Measurements from ENCODE around the gene CCDC88B. TPM values are rescaled to one million over a fixed set of nuclear protein-coding genes. Genes with fewer than 3 reads are reported as not detected.

Gene CCDC88B, protein sequence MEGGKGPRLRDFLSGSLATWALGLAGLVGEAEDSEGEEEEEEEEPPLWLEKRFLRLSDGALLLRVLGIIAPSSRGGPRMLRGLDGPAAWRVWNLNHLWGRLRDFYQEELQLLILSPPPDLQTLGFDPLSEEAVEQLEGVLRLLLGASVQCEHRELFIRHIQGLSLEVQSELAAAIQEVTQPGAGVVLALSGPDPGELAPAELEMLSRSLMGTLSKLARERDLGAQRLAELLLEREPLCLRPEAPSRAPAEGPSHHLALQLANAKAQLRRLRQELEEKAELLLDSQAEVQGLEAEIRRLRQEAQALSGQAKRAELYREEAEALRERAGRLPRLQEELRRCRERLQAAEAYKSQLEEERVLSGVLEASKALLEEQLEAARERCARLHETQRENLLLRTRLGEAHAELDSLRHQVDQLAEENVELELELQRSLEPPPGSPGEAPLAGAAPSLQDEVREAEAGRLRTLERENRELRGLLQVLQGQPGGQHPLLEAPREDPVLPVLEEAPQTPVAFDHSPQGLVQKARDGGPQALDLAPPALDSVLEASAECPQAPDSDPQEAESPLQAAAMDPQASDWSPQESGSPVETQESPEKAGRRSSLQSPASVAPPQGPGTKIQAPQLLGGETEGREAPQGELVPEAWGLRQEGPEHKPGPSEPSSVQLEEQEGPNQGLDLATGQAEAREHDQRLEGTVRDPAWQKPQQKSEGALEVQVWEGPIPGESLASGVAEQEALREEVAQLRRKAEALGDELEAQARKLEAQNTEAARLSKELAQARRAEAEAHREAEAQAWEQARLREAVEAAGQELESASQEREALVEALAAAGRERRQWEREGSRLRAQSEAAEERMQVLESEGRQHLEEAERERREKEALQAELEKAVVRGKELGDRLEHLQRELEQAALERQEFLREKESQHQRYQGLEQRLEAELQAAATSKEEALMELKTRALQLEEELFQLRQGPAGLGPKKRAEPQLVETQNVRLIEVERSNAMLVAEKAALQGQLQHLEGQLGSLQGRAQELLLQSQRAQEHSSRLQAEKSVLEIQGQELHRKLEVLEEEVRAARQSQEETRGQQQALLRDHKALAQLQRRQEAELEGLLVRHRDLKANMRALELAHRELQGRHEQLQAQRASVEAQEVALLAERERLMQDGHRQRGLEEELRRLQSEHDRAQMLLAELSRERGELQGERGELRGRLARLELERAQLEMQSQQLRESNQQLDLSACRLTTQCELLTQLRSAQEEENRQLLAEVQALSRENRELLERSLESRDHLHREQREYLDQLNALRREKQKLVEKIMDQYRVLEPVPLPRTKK (N-terminal part only)
- total RNA-seq (10 to 100 TPM in 1 of 10 donors, 1 to 10 TPM in 9; 4.2 to 13.1 (median 5.6) TPM), polyA plus RNA-seq (10 to 100 TPM; 10.5 to 42.7 TPM)
- long read RNA-seq, donor 1, partial matches to known transcripts: 5 of 7 reads
- long read RNA-seq, donor 1, other reads (novel, unspliced or antisense): 1 of 7 reads
- long read RNA-seq, donor 2, full-length matches to known transcripts: 3 of 10 reads
- long read RNA-seq, donor 2, partial matches to known transcripts: 6 of 10 reads
- long read RNA-seq, donor 2, other reads (novel, unspliced or antisense): 1 of 10 reads
- long read RNA-seq, donor 3, partial matches to known transcripts: 0 of 1 reads
- long read RNA-seq, donor 3, other reads (novel, unspliced or antisense): 0 of 1 reads

- intact Hi-C loops (cut with DNase I): no loop called here
- peak in 5 of 8 donors; percentile 15 to 53 (median 28) for ATAC-seq
- H3K4me3 ChIP-seq: peak within 1 kb of the TSS in 5 of 10 donors; percentile 10 to 56 (median 19)
Observed at GRCh38 chr11:64339754-64340408, at the start of gene CCDC88B. TSS of gene CCDC88B (plus strand) at chr11:64340204. CDS start at chr11:64340267, 63 bp downstream.

GRCh38 chr11:64290352-64291261 is 49.4 kb upstream of the CCDC88B start:
- H3K4me1 ChIP-seq: peaks cover 11 to 32% (median 25%) of the 10 kb centered on the region in 9 donors
- peaks cover 17 to 60% (median 57%) of the 10 kb centered on the region in 7 donors for H3K27me3 ChIP-seq
- DNase-seq (no peak), ATAC-seq (no peak)
- no peak overlapping the region for H3K27ac ChIP-seq
- no peaks in the 10 kb centered on the region for H3K9me3 ChIP-seq
- no peak overlapping the region for H3K4me3 ChIP-seq
- intact Hi-C loops (cut with DNase I): no loop called here
- TF ChIP-seq CTCF (IDR thresholded peaks at IDR 0.05): no peak
- 52 to 54% methylated on average over 10 of the region's 10 CpGs for WGBS, 2 donors
- H3K36me3 ChIP-seq: peaks cover 0 to 5% (median 0%) of the 10 kb centered on the region in 9 donors

More at GRCh38 chr11:64339754-64340408, at the start of gene CCDC88B:
- Histone ChIP-seq H3K27me3 (peaks cover 0 to 2% (median 0%) of the 10 kb centered on the region in 7 donors), H3K4me1 (peaks cover 5 to 39% (median 12%) of the 10 kb centered on the region in 9 donors), H3K36me3 (peaks cover 0 to 18% (median 0%) of the 10 kb centered on the region in 9 donors), H3K9me3 (no peaks in the 10 kb centered on the region), H3K27ac (peak within 1 kb of the TSS in 2 of 10 donors; percentile 44 to 85)
- DNase-seq: peak; percentile 47 to 65
- WGBS, 2 donors: 74 to 75% methylated on average over 16 of the region's 16 CpGs
- TF ChIP-seq CTCF (IDR thresholded peaks at IDR 0.05): no peak

- ATAC-seq (no peak), DNase-seq (no peak)
- intact Hi-C loops (cut with DNase I): no loop called here
- Histone ChIP-seq H3K27ac (no peak within 1 kb of the TSS), H3K4me3 (peak within 1 kb of the TSS; percentile 21 to 49 (median 38)), H3K36me3 (peaks cover 0 to 5% (median 0%) of the 10 kb centered on the region in 9 donors), H3K4me1 (peaks cover 6 to 27% (median 20%) of the 10 kb centered on the region in 9 donors), H3K27me3 (peaks cover 17 to 67% (median 64%) of the 10 kb centered on the region in 7 donors), H3K9me3 (no peaks in the 10 kb centered on the region)
- 3 to 4% methylated on average over 32 to 45 of the region's 45 CpGs for WGBS, 2 donors
- no peak for TF ChIP-seq CTCF (IDR thresholded peaks at IDR 0.05)
Observed at GRCh38 chr11:64291262-64291751, 48.7 kb upstream of the CCDC88B start, which contains the start of gene KCNK4. TSS of gene KCNK4 (plus strand) at chr11:64291302. CDS start at chr11:64293019, 1,717 bp downstream.

All from heart right ventricle (tissue), 16 donors.